Right atrium auricular region (tissue), 2 donors: ENCODE data around the gene SLC1A5. TPM values are rescaled to one million over a fixed set of nuclear protein-coding genes. Genes with fewer than 3 reads are reported as not detected.

Experiments used
- DNase-seq: peaks from one replicate; pipeline ENCODE4 v3.0.0-alpha.2; 2019; ENCODE audit warnings: low spot score
- H3K27ac ChIP-seq, 2 donors: fragments of 200-600 bp; sonication (generic); 1 replicate in 1 of 2; 2 replicates in 1 of 2; pipeline ENCODE4 v1.5.1; 2016 to 2019
- H3K27me3 ChIP-seq, 2 donors: fragments of 200-600 bp; sonication (generic); one replicate each; pipeline versions ENCODE4 v1.5.1 to v1.6.0; 2017 to 2019
- H3K36me3 ChIP-seq: fragments of 200-600 bp; sonication (generic); one replicate; pipeline ENCODE4 v1.5.1; 2016
- H3K4me1 ChIP-seq, 2 donors: fragments of 200-600 bp; sonication (generic); one replicate each; pipeline versions ENCODE4 v1.5.1 to v1.6.0; 2017 to 2019
- H3K4me3 ChIP-seq, 2 donors: fragments of 200-600 bp; sonication (generic); 1 replicate in 1 of 2; 2 replicates in 1 of 2; pipeline ENCODE4 v1.5.1; 2017 to 2019; ENCODE audit warnings: mild to moderate bottlenecking in 1 of 2, moderate library complexity in 1 of 2
- H3K9me3 ChIP-seq, 2 donors: fragments of 200-600 bp; sonication (generic); one replicate each; pipeline ENCODE4 v1.5.1; 2019
- total RNA-seq, 2 donors: library from RNA; depleted of rRNA; stranded (reverse); fragments of >200 nt; gene quantifications; one replicate each; pipeline ENCODE4 v1.1.0, GENCODE V29; 2016
- TF ChIP-seq, protein P1 (sequence below), 2 donors: fragments of 200-600 bp; sonication (generic); IDR thresholded peaks; one replicate each; pipeline ENCODE4 v1.5.1; 2019; ENCODE audit warnings: antibody characterized with exemption in 2 of 2

The SLC1A5 gene
- total RNA-seq: 10 to 100 TPM; 21.2 to 42.6 TPM

DNA sequence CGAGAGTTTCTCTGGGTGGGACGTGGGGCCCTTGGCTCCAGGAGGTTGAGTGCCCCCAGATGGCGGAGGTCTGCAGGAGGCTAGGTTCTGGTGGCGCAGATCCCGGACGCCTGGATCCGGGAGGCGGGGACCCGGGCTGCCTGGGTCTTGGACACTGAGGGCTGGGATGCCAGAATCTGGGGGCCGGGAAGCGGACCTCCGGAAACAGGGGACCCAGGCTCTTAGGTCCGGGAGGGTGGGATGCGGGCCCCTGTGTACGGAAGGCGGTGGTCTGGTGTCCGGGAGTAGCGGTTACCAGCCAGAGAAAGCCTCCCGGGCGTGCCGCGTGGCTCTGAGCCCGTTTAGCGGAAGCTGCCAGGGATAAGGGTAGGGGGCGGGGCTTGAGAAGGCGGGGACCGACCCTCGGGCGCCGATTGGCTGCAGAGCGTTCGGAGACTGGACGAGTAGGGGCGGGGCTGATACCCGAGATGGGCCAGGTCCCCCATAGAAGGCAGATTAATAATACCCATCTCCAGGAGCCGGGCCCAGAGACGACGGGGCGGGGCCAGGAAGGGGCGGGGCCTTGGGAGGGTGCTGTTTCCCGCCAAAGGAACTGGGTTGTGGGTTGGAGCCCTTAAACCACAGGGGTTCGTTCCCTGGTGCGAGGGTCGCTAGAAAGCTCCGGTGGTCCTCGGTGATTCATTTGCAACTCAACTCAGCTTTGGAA is at the start of gene SLC1A5:
TSS of gene SLC1A5 (minus strand) at position 333 of the 706 bp plus-strand sequence. CDS start 629 bp downstream, outside the sequence.
- H3K4me1 ChIP-seq: peaks cover 0 to 44% of the 10 kb centered on the region in 2 donors
- H3K9me3 ChIP-seq: no peaks in the 10 kb centered on the region
- TF ChIP-seq, protein P1, sequence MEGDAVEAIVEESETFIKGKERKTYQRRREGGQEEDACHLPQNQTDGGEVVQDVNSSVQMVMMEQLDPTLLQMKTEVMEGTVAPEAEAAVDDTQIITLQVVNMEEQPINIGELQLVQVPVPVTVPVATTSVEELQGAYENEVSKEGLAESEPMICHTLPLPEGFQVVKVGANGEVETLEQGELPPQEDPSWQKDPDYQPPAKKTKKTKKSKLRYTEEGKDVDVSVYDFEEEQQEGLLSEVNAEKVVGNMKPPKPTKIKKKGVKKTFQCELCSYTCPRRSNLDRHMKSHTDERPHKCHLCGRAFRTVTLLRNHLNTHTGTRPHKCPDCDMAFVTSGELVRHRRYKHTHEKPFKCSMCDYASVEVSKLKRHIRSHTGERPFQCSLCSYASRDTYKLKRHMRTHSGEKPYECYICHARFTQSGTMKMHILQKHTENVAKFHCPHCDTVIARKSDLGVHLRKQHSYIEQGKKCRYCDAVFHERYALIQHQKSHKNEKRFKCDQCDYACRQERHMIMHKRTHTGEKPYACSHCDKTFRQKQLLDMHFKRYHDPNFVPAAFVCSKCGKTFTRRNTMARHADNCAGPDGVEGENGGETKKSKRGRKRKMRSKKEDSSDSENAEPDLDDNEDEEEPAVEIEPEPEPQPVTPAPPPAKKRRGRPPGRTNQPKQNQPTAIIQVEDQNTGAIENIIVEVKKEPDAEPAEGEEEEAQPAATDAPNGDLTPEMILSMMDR (IDR thresholded peaks at IDR 0.05): no peak
- H3K36me3 ChIP-seq: peaks cover under 1% of the 10 kb centered on the region
- H3K4me3 ChIP-seq: peak within 1 kb of the TSS; percentile 59 to 60
- H3K27me3 ChIP-seq: no peaks in the 10 kb centered on the region
- peak within 1 kb of the TSS; percentile 75 to 82 for H3K27ac ChIP-seq
- DNase-seq: peak; percentile 98

DNA sequence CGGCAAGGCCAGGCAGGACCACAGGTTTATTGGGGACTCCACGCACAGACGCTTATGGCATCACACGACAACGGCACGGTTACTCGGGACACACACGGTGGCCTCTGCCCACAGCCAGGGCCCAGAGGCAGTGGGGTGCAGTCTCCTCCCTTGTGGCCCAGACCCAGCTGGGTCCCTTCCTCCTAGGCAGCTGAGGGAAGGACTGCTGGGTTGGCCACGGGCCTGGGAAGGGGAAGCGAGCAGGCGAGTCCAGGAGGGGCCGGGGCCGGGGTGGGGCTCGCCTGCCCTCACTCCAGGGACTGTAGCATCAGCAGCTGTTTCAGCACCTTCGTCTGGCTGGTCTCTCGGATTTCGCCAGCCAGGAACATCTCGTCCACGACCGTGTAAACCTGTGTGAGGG is 49.8 kb upstream of the SLC1A5 start:
- no peak for DNase-seq
- H3K4me3 ChIP-seq: no peak overlapping the region
- H3K27ac ChIP-seq: no peak overlapping the region
- no peaks in the 10 kb centered on the region for H3K27me3 ChIP-seq
- H3K9me3 ChIP-seq: no peaks in the 10 kb centered on the region
- H3K4me1 ChIP-seq: peaks cover 0 to 34% of the 10 kb centered on the region in 2 donors
- TF ChIP-seq, protein P1 (IDR thresholded peaks at IDR 0.05): no peak
- H3K36me3 ChIP-seq: peaks cover 27% of the 10 kb centered on the region

DNA sequence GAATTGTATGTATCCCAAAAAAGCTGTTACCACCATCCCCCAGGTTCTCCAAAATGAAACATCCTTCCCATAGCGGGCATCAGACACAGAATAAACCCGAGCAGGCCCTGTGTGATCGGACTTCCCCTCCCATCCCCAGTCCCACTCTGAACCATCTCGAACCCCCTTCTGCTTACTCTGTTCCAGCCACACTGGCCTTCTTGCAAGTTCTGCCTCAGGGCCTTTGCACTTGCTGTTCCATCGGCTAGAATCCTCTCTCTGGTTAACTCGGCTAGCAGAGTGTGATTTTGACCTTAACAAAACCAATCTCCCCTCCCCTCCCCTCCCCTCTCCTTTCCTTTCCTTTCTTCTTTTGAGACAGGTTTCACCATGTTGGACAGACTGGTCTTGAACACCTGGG is 46.6 kb upstream of the SLC1A5 start:
- TF ChIP-seq, protein P1 (IDR thresholded peaks at IDR 0.05): no peak
- H3K9me3 ChIP-seq: no peaks in the 10 kb centered on the region
- no peak overlapping the region for H3K4me3 ChIP-seq
- H3K27ac ChIP-seq: no peak overlapping the region
- H3K36me3 ChIP-seq: peaks cover 19% of the 10 kb centered on the region
- DNase-seq: no peak
- peaks cover 0 to 10% of the 10 kb centered on the region in 2 donors for H3K4me1 ChIP-seq
- H3K27me3 ChIP-seq: no peaks in the 10 kb centered on the region

DNA sequence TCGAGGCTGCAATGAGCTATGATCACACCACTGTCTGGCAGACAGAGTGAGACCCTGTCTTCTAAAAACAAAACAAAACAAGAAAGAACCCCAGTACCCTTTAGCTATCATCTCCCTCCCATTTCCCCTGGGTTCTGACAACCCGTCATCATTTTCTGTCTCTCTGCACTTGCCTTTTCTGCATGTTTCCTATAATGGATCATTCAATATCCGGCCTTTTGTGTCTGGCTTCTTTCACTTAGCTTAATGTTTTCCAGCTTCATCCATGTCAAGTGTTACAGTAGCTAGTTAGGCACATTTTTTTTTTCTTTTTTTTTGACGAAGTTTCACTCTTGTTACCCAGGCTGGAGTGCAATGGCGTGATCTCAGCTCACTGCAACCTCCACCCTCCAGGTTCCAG is 45.7 kb upstream of the SLC1A5 start:
- Histone ChIP-seq H3K27me3 (no peaks in the 10 kb centered on the region), H3K4me3 (no peak overlapping the region), H3K4me1 (peaks cover 0 to 10% of the 10 kb centered on the region in 2 donors), H3K36me3 (peaks cover 12% of the 10 kb centered on the region), H3K9me3 (no peaks in the 10 kb centered on the region), H3K27ac (no peak overlapping the region)
- TF ChIP-seq, protein P1 (IDR thresholded peaks at IDR 0.05): no peak
- DNase-seq: no peak

DNA sequence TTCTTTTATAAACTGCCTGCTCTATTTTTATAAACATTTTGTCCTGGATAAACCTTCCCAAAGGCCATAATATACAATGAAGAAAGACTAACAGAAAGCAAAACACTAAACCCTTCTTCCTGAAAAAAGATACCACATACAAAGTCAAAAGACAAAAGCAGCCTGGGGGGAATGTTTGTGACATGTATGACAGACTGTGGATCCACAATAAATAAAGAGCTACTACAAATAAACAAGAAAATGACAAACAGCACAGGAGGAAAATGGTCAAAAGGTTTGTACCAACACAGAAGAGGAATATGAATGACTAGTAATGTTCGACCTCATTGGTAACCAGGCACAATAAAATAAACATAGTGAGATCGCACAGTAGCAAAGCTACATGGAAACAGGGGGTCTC is 42.5 kb upstream of the SLC1A5 start:
- Histone ChIP-seq H3K9me3 (no peaks in the 10 kb centered on the region), H3K4me3 (no peak overlapping the region), H3K27ac (no peak overlapping the region), H3K36me3 (no peaks in the 10 kb centered on the region), H3K27me3 (no peaks in the 10 kb centered on the region), H3K4me1 (no peaks in the 10 kb centered on the region)
- TF ChIP-seq, protein P1 (IDR thresholded peaks at IDR 0.05): no peak
- no peak for DNase-seq

DNA sequence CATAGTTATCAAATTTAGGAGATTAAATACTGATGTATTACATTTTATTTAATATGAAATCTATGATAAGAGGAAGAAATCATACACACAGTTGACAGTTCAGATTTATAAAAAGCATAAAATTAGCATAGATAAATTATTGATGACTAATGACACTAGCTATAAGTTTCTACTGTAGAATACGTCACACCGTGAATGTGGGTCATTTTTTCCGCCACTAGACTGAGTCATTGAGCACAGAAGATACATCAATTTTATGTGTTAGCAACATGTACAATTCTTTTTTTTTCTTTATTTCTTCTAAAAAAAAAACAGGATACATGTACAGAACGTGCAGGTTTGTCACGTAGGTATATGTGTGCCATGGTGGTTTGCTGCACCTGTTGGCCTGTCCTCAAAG is 40.1 kb upstream of the SLC1A5 start:
- TF ChIP-seq, protein P1 (IDR thresholded peaks at IDR 0.05): no peak
- H3K27me3 ChIP-seq: no peaks in the 10 kb centered on the region
- no peak overlapping the region for H3K4me3 ChIP-seq
- DNase-seq: no peak
- no peaks in the 10 kb centered on the region for H3K36me3 ChIP-seq
- H3K27ac ChIP-seq: no peak overlapping the region
- H3K9me3 ChIP-seq: no peaks in the 10 kb centered on the region
- no peaks in the 10 kb centered on the region for H3K4me1 ChIP-seq
